Neuronal stem cell (in vitro differentiated cells): Measurements from ENCODE around the gene METAP1D.

Experiments used
- DNase-seq: peaks from one replicate; pipeline ENCODE4 v3.0.0-alpha.2; 2013; ENCODE audit warnings: low spot score
- H2AFZ ChIP-seq: one replicate; pipeline ENCODE4 v1.6.1; 2013; ENCODE audit warnings: mild to moderate bottlenecking, low read length, inconsistent platforms
- H2AK5ac ChIP-seq: 2 replicates; pipeline ENCODE4 v1.6.1; 2013; ENCODE audit warnings: low read depth, mild to moderate bottlenecking, inconsistent platforms, low read length, moderate library complexity, mixed read lengths
- H2BK120ac ChIP-seq: 2 replicates; pipeline ENCODE4 v1.6.1; 2013; ENCODE audit warnings: low read depth, mild to moderate bottlenecking, inconsistent platforms, low read length, moderate library complexity, mixed read lengths
- H2BK12ac ChIP-seq: one replicate; pipeline ENCODE4 v1.6.1; 2013; ENCODE audit warnings: low read length, inconsistent platforms
- H2BK15ac ChIP-seq: 2 replicates; pipeline ENCODE4 v1.6.1; 2013; ENCODE audit warnings: mild to moderate bottlenecking, low read length, inconsistent platforms, mixed read lengths
- H2BK5ac ChIP-seq: one replicate; pipeline ENCODE4 v1.6.1; 2013; ENCODE audit warnings: inconsistent platforms, mild to moderate bottlenecking, low read length, moderate library complexity
- H3K14ac ChIP-seq: one replicate; pipeline ENCODE4 v1.6.1; 2013; ENCODE audit warnings: low read length, inconsistent platforms
- H3K18ac ChIP-seq: 2 replicates; pipeline ENCODE4 v1.6.1; 2013; ENCODE audit warnings: low read length, inconsistent platforms
- H3K23ac ChIP-seq: 2 replicates; pipeline ENCODE4 v1.6.1; 2013; ENCODE audit warnings: low read depth, mild to moderate bottlenecking, mixed read lengths, low read length, inconsistent platforms; ENCODE audit not compliant: poor library complexity
- H3K27ac ChIP-seq: replicated peaks from 3 replicates; pipeline ENCODE4 v1.5.1; 2013; ENCODE audit warnings: low read length, inconsistent platforms
- H3K27me3 ChIP-seq, 3 experiments: 2 replicates each; pipeline ENCODE4 v1.6.1; 2013; ENCODE audit warnings: low read length in 3 of 3, mild to moderate bottlenecking in 2 of 3, inconsistent platforms in 1 of 3, low read depth in 1 of 3, mixed read lengths in 1 of 3, moderate library complexity in 1 of 3; ENCODE audit not compliant: control insufficient read depth in 3 of 3, insufficient read depth in 3 of 3
- H3K36me3 ChIP-seq, 2 donors: replicated peaks in 1 of 2; 2 replicates each; pipeline ENCODE4 v1.6.1; 2013; ENCODE audit warnings: low read length in 2 of 2; ENCODE audit not compliant: control insufficient read depth in 2 of 2, insufficient read depth in 2 of 2
- H3K4ac ChIP-seq: 2 replicates; pipeline ENCODE4 v1.6.1; 2013; ENCODE audit warnings: inconsistent platforms, mild to moderate bottlenecking, low read length, moderate library complexity
- H3K4me1 ChIP-seq, 2 donors: 1 replicate in 1 of 2; 2 replicates in 1 of 2; pipeline ENCODE4 v1.6.1; 2013; ENCODE audit warnings: low read length in 2 of 2, low read depth in 1 of 2; ENCODE audit not compliant: control insufficient read depth in 2 of 2, insufficient read depth in 1 of 2
- H3K4me2 ChIP-seq: one replicate; pipeline ENCODE4 v1.6.1; 2013; ENCODE audit warnings: mild to moderate bottlenecking, low read length, inconsistent platforms; ENCODE audit not compliant: insufficient read depth, poor library complexity, severe bottlenecking
- H3K4me3 ChIP-seq, 2 donors: 2 replicates each; pipeline ENCODE4 v1.5.1; 2013; ENCODE audit warnings: low read length in 2 of 2, mild to moderate bottlenecking in 2 of 2, inconsistent platforms in 1 of 2, moderate library complexity in 1 of 2
- H3K79me1 ChIP-seq: one replicate; pipeline ENCODE4 v1.6.1; 2013; ENCODE audit warnings: low read depth, mild to moderate bottlenecking, inconsistent platforms, low read length, moderate library complexity
- H3K9ac ChIP-seq: one replicate; pipeline ENCODE4 v1.6.1; 2013; ENCODE audit warnings: mild to moderate bottlenecking, low read depth, low read length, inconsistent platforms; ENCODE audit not compliant: poor library complexity
- H3K9me3 ChIP-seq, 2 donors: replicated peaks in 1 of 2; 2 replicates each; pipeline versions ENCODE3 to v1.6.1; 2013; ENCODE audit warnings: low read length in 2 of 2, mild to moderate bottlenecking in 2 of 2, inconsistent platforms in 1 of 2, low read depth in 1 of 2, mixed read lengths in 1 of 2, moderate library complexity in 1 of 2; ENCODE audit not compliant: control insufficient read depth in 2 of 2, insufficient read depth in 1 of 2
- H4K8ac ChIP-seq: one replicate; pipeline ENCODE4 v1.6.1; 2013; ENCODE audit warnings: low read depth, mild to moderate bottlenecking, inconsistent platforms, low read length, moderate library complexity
- H4K91ac ChIP-seq: one replicate; pipeline ENCODE4 v1.6.1; 2013; ENCODE audit warnings: low read length, low read depth, mild to moderate bottlenecking, inconsistent platforms; ENCODE audit not compliant: poor library complexity
- WGBS, 2 donors: extraction: QIAGEN DNeasy Blood & Tissue Kit; methylation state at CpG; one replicate each; pipeline ENCODE4 v1.1.7; 2013; ENCODE audit warnings: missing lambda C conversion rate in 2 of 2, mixed read lengths in 1 of 2; ENCODE audit not compliant: insufficient read length in 2 of 2, insufficient replicate concordance in 1 of 2; ENCODE audit errors: extremely low coverage in 2 of 2; 5-methylcytosine and 5-hydroxymethylcytosine counted together

METAP1D gene

DNA sequence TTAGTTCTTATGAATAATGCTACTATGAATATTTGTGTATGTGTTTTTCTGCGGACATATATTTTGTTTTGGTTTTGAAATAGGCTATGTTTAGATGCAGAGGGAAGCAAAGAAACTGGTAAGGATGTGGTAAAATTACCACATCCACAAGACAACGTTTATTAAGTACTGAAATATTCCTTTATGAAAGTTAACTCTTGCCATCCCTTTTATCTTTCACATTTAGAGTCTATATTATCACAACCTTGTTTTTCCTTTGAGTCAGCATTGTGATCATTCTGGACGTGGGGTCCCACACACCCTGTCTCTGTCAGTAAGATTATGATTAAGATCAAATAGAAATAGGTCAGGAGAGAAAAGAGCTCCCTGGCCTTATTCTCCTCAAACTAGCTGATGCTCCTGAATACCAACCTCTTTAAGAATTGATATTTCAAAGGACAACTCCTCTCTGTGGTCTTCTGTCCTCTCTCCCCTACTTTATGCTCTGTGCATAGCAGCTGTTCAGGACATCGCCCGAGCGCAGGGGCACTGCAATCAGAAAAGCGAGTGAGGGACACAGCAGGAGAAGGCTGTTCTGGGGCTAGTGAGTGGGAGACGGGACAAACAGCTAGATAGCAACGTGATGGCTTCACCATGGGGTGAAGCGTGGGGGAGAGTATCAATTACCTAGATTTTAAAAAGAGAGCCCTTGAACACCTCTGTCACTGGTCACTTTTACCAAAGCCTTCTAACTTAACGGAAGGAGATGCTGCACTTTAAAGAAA lies 12.2 kb downstream of the METAP1D start:
- Histone ChIP-seq H2BK120ac (no peak overlapping the region), H3K14ac (no peak overlapping the region), H3K9ac (no peak overlapping the region), H2AK5ac (no peak overlapping the region), H4K91ac (no peak overlapping the region), H2BK12ac (no peak overlapping the region), H3K4me2 (no peak overlapping the region), H3K36me3 (no peaks in the 10 kb centered on the region), H3K23ac (no peak overlapping the region), H3K4me1 (peaks cover 6 to 16% of the 10 kb centered on the region in 2 donors), H3K9me3 (no peaks in the 10 kb centered on the region), H3K27ac (no peak overlapping the region), H3K4ac (no peak overlapping the region), H4K8ac (no peak overlapping the region), H3K4me3 (no peak overlapping the region), H3K79me1 (peaks cover 2% of the 10 kb centered on the region), H2BK15ac (no peak overlapping the region), H3K27me3 (no peaks in the 10 kb centered on the region), H3K18ac (no peak overlapping the region), H2BK5ac (no peak overlapping the region), H2AFZ (peak overlapping the region; percentile 47)
- no peak for DNase-seq
- no CpG with 5 or more reads among the region's 11 CpGs for WGBS, 2 donors

GRCh38 chr2:172012677-172013391 lies 13.1 kb downstream of the METAP1D start:
- Histone ChIP-seq H3K4me1 (peaks cover 6 to 16% of the 10 kb centered on the region in 2 donors), H3K36me3 (no peaks in the 10 kb centered on the region)

GRCh38 chr2:172013396-172013795 lies 13.6 kb downstream of the METAP1D start:
- Histone ChIP-seq H4K8ac (no peak overlapping the region), H3K23ac (no peak overlapping the region), H3K4ac (no peak overlapping the region), H3K9ac (no peak overlapping the region), H3K14ac (no peak overlapping the region), H3K27ac (no peak overlapping the region), H3K4me2 (no peak overlapping the region), H4K91ac (no peak overlapping the region), H3K27me3 (no peaks in the 10 kb centered on the region), H2BK5ac (no peak overlapping the region), H3K4me3 (no peak overlapping the region), H2AFZ (peak overlapping the region; percentile 70), H3K18ac (no peak overlapping the region), H2BK15ac (no peak overlapping the region), H3K79me1 (peaks cover 2% of the 10 kb centered on the region), H2AK5ac (no peak overlapping the region), H2BK120ac (no peak overlapping the region), H3K36me3 (no peaks in the 10 kb centered on the region), H2BK12ac (no peak overlapping the region), H3K9me3 (no peaks in the 10 kb centered on the region), H3K4me1 (peaks cover 6 to 16% of the 10 kb centered on the region in 2 donors)
- DNase-seq: no peak
- WGBS, 2 donors: 100% methylated on average over 1 of the region's 4 CpGs; no CpG with 5 or more reads in 1 of the 2 donors

More at GRCh38 chr2:172012677-172013391, 13.1 kb downstream of the METAP1D start:
- Histone ChIP-seq H3K23ac (no peak overlapping the region), H3K4me3 (no peak overlapping the region), H2AFZ (peak overlapping the region; percentile 70), H2BK120ac (no peak overlapping the region), H2BK12ac (no peak overlapping the region), H3K14ac (no peak overlapping the region), H2BK5ac (no peak overlapping the region), H3K9ac (no peak overlapping the region), H3K27me3 (no peaks in the 10 kb centered on the region), H2BK15ac (no peak overlapping the region), H4K8ac (no peak overlapping the region), H4K91ac (no peak overlapping the region), H3K4me2 (no peak overlapping the region), H2AK5ac (no peak overlapping the region), H3K9me3 (no peaks in the 10 kb centered on the region), H3K18ac (peak overlapping the region; percentile 39), H3K27ac (no peak overlapping the region), H3K4ac (no peak overlapping the region), H3K79me1 (peaks cover 2% of the 10 kb centered on the region)
- WGBS, 2 donors: no CpG with 5 or more reads among the region's 9 CpGs
- DNase-seq: no peak
